Measurements from ENCODE around the gene FAM98B. TPM values are rescaled to one million over a fixed set of nuclear protein-coding genes. Genes with fewer than 3 reads are reported as not detected.

The FAM98B gene
- total RNA-seq, 2 experiments from 2014 or later = 45.9 to 67.9 TPM

- POLR2A ChIA-PET = interaction anchor here (0.6 kb wide), 1 partner anchor 70 kb away, joined by 3 read pairs; no protein-coding TSS in a partner anchor
- CTCF ChIA-PET = interaction anchor here (1.2 to 1.7 kb wide), 3 partner anchors 74 to 200 kb away, joined by 3 to 4 read pairs (median 4); partner anchors contain the start of gene RASGRP1
Observed at GRCh38 chr15:38490242-38490922, 36.5 kb downstream of the FAM98B start.

DNA sequence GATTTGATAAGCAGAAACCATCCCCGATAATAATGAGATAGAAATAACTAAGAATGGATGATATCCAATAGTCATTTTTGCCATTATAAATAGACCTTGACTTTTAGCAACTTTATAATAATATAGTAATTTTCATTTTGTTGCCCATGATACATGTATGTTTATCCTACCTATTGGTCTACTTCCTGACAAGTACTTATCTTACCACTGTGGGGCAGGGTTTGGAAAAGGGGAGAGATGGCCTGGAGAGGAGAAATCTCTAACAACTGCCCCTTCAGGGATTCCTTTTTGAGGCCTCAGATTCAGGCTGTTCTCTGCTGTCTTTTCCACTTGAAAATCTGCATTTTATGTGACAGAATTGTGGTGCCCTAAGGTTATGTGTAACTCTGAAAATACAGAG, 42.2 kb downstream of the FAM98B start:
- POLR2A ChIA-PET = interaction anchor here (1.1 kb wide), 1 partner anchor 9 kb away, joined by 4 read pairs; no protein-coding TSS in a partner anchor
- CTCF ChIA-PET = no interaction called here

DNA sequence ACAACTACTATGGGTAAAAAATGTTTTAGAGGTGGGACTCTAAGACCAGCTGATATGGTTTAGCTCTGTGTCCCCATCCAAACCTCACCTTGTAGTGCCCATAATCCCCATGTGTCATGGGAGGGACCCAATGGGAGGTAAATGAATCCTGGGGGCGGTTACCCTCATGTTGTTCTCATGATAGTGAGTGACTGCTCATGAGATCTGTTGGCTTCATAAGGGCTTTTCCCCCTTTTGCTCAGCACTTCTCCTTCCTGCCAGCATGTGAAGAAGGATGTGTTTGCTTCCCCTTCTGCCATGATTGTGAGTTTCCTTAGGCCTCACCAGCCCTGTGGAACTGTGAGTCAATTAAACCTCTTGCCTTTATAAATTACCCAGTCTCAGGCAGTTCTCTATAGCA, 45.7 kb downstream of the FAM98B start:
- POLR2A ChIA-PET = no interaction called here
- CTCF ChIA-PET = interaction anchor here (0.6 to 1.6 kb wide), 3 partner anchors 143 to 191 kb away, joined by 3 to 4 read pairs (median 4); no protein-coding TSS in a partner anchor

DNA sequence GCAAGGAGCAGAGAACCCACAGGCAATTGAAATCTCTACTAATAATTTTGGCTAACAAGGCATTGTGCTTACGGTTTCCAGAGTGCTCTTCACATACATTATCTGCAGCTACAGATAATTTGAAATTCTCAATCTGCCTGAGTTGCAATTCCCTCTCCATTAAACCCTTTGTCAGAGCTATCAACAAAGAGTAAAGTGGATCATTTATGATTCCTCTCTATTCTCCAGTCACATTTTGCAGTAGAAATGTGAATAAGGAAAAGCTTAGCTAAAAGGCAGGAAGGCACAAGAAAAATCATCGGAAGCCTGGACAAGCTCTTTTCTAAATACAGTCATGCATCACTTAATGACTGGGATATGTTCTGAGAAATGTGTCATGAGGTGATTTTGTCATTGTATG, 49.6 kb downstream of the FAM98B start:
- POLR2A ChIA-PET = no interaction called here
- CTCF ChIA-PET = interaction anchor here (0.6 to 0.9 kb wide), 2 partner anchors 11 to 61 kb away, joined by 3 read pairs; partner anchors contain the start of gene RASGRP1

DNA sequence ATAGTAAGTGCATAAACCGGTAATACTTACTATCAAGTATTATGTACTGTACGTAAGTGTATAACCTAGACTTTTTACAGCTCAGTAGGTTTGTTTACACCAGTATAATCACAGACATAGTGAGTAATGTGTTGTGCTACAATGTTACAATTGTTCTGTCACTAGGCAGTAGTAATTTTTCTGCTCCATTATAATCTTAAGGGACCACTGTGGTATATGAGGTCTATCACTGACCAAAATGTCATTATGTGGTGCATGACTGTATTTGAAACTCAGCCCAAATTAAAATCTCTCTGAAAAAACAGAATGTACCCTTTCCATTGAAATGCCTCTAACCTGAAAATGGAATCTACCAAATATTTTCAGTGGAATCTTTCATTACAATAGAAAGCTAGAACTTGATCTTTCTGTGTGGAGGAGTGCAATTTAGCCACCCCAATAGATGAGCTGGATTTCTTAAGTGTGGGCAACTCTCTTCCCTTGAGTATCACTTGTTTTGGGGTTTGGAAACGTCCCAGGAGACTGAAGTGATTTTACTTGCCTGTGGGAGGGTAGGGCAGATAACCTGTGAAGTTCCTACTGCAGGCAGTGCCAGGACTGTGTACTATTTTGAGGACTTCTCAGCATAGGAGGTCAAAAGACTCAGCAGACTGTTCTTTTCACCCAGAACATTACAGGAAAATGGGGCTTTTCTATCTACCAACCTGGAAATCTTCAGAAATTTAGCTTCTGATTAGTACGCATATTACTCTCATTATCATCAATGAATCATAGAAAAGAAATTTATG, 50.9 kb downstream of the FAM98B start:
- ChIA-PET CTCF (interaction anchor here (1.1 to 1.8 kb wide), 2 partner anchors 179 to 185 kb away, joined by 3 to 6 read pairs; no protein-coding TSS in a partner anchor), POLR2A (interaction anchor here (0.8 to 0.9 kb wide), 2 partner anchors 8 to 181 kb away, joined by 3 to 4 read pairs; no protein-coding TSS in a partner anchor)

- CTCF ChIA-PET = interaction anchor here (0.7 kb wide), 1 partner anchor 52 kb away, joined by 3 read pairs; no protein-coding TSS in a partner anchor
- POLR2A ChIA-PET = no interaction called here
Observed at GRCh38 chr15:38506997-38507396, 53.1 kb downstream of the FAM98B start.

GRCh38 chr15:38507570-38507969, 53.6 kb downstream of the FAM98B start:
- POLR2A ChIA-PET = no interaction called here
- CTCF ChIA-PET = no interaction called here

- ChIA-PET POLR2A (no interaction called here), CTCF (interaction anchor here (1.4 kb wide), 1 partner anchor 52 kb away, joined by 3 read pairs; no protein-coding TSS in a partner anchor)
Observed at GRCh38 chr15:38508647-38509046, 54.7 kb downstream of the FAM98B start.

DNA sequence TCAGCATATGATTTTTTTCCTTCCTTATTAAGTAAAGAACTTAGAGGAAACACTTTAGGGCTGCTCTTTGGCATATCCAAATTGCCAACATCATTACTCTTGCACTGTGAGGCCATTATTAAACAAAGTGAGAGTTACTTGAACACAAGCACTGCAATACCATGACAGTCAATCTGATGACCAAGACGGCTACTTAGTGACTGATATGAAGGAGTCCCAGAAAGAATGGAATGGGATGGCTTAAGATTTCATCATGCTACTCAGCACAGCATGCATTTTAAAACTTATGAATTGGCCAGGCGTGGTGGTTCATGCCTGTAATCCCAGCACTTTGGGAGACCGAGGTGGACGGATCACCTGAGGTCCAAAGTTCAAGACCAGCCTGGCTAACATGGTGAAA, 55.2 kb downstream of the FAM98B start:
- ChIA-PET POLR2A (interaction anchor here (1.6 kb wide), 1 partner anchor 55 kb away, joined by 3 read pairs; the partner anchor contains the start of gene RASGRP1), CTCF (interaction anchor here (1.4 to 1.9 kb wide), 4 partner anchors 14 to 191 kb away, joined by 3 to 5 read pairs (median 4); partner anchors contain the start of gene RASGRP1)

- ChIA-PET POLR2A (no interaction called here), CTCF (interaction anchor here (0.8 kb wide), 2 partner anchors 20 to 26 kb away, joined by 3 read pairs; no protein-coding TSS in a partner anchor)
Observed at GRCh38 chr15:38512901-38513300, 59.0 kb downstream of the FAM98B start.

GRCh38 chr15:38514601-38515000, 60.7 kb downstream of the FAM98B start:
- ChIA-PET CTCF (interaction anchor here (1.2 kb wide), 1 partner anchor 175 kb away, joined by 4 read pairs; no protein-coding TSS in a partner anchor), POLR2A (no interaction called here)

- CTCF ChIA-PET = interaction anchor here (1.0 kb wide), 1 partner anchor 39 kb away, joined by 3 read pairs; no protein-coding TSS in a partner anchor
- POLR2A ChIA-PET = no interaction called here
Observed at GRCh38 chr15:38516626-38517025, 62.7 kb downstream of the FAM98B start.

- ChIA-PET POLR2A (no interaction called here), CTCF (interaction anchor here (1.0 kb wide), 1 partner anchor 38 kb away, joined by 3 read pairs; no protein-coding TSS in a partner anchor)
Observed at GRCh38 chr15:38517312-38517975, 63.5 kb downstream of the FAM98B start.

DNA sequence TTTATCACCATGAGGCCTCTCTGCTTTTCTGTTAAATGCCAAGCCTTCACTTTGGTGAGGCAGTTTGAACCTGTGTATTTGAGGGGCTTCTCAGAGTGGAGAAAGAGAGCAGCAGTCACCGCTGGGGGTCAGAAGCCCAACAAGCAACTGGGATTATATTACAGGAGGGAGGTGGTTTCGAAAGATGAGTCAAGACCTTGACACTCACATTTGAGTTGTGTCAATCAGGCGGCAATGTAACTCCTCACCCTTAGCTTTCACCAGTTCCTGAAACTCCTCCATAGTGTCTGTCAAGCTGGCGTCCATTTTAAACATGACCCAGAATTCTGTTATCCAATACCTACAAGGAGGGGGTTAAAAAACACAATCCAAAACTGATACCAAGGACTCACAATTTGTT, 64.2 kb downstream of the FAM98B start:
- ChIA-PET POLR2A (no interaction called here), CTCF (no interaction called here)

GRCh38 chr15:38520035-38520434, 66.1 kb downstream of the FAM98B start:
- POLR2A ChIA-PET = no interaction called here
- CTCF ChIA-PET = no interaction called here

DNA sequence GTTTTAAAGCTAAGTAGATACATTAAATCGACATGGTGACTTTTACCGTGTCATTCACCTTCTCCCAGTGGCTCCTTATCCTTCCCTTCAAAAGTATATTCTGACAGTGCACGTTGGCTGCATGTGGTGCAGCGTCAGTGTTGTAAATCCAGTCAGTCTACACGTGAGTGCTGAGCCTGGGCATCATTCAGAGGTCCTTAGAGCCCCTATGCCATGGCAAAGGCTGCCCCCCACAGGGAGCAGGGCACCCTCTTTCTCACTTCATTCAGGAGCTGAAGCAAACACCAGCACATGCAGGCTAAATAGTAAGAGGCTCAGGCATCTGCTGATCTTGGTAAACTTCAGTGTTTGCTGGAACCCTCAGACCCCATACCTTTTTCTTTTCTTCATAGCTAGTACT, 67.4 kb downstream of the FAM98B start:
- CTCF ChIA-PET = no interaction called here
- POLR2A ChIA-PET = no interaction called here

DNA sequence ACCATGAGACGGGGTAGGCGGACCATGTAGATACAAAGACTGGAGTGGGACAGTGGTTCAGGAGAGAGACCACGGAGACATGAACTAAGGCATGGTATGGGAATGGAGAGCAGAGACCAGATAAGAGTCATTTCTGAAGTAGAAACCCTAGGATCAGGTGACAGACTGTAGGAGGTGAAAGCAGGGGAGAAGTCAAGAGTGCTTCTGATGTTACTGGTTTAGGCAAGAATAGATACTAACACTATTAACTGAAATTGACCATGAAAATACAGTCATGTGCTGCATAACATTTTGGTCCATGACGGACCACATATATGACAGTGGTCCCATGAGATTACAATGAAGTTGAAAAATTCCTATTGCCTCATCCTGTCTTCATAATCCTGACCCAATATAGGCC, 69.0 kb downstream of the FAM98B start:
- POLR2A ChIA-PET = no interaction called here
- CTCF ChIA-PET = interaction anchor here (0.7 to 0.9 kb wide), 2 partner anchors 13 to 30 kb away, joined by 3 to 4 read pairs; no protein-coding TSS in a partner anchor

- ChIA-PET CTCF (interaction anchor here (0.7 to 1.1 kb wide), 3 partner anchors 34 to 160 kb away, joined by 3 to 4 read pairs (median 3); partner anchors contain the start of gene RASGRP1), POLR2A (no interaction called here)
Observed at GRCh38 chr15:38524156-38524555, 70.2 kb downstream of the FAM98B start.

GRCh38 chr15:38525489-38525888, 71.6 kb downstream of the FAM98B start:
- ChIA-PET CTCF (interaction anchor here (1.0 kb wide), 1 partner anchor 159 kb away, joined by 4 read pairs; no protein-coding TSS in a partner anchor), POLR2A (no interaction called here)
